GM23248 (cell line): ENCODE measurements around the gene DUSP1.

Experiments
- EZH2 ChIP-seq: fragments of 200-600 bp; sonication (generic); IDR thresholded peaks from 2 replicates; pipeline ENCODE4 v1.6.1; 2018; ENCODE audit warnings: antibody characterized with exemption, mild to moderate bottlenecking; ENCODE audit not compliant: insufficient read depth, poor library complexity, severe bottlenecking
- EZH2phosphoT487 ChIP-seq: fragments of 200-600 bp; sonication (generic); IDR thresholded peaks from 2 replicates; pipeline ENCODE4 v1.6.1; 2018; ENCODE audit warnings: antibody characterized with exemption, moderate library complexity, mild to moderate bottlenecking, low read depth; ENCODE audit not compliant: insufficient read depth

DNA sequence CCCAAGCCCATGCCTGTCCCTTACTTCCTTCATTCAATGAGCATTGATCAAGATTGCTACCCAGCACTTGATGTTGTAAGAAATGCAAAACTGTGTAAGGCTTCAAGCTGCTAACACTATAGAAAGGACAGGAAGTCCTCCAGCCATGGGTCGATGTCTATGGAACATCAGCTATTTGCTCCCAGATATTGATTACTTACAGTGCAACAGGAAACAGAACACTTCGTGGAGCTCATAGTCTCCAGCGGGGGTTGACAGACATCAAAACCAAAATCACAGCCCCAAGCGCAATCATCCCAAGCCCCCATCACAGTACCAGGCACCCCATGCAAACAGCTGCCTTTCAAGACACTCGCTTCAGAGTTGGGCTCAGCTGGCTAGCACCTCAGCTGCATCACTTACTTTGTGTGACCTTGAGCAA is 26.8 kb upstream of the DUSP1 start:
- no peak for TF ChIP-seq EZH2phosphoT487
- no peak for TF ChIP-seq EZH2
